Mesothelial cell of epicardium (in vitro differentiated cells): ENCODE data around the gene PROP1. TPM values are rescaled to one million over a fixed set of nuclear protein-coding genes. Genes with fewer than 3 reads are reported as not detected.
"Not testable (repeated sequence)": the region's sequence is repeated elsewhere in the genome, so short reads cannot be mapped to it uniquely, and the experiment has no call there.

Experiments
- DNase-seq, 2 experiments: peaks; one replicate each; pipeline ENCODE4 v3.0.0; 2021; ENCODE audit warnings: low spot score in 2 of 2; ENCODE audit not compliant: unreplicated experiment in 2 of 2
- H3K27ac Mint-ChIP-seq: 2 replicates; pipeline ENCODE4 v1.8.0; 2021; ENCODE audit warnings: mixed read lengths
- H3K27me3 Mint-ChIP-seq: 2 replicates; pipeline ENCODE4 v1.8.0; 2021; ENCODE audit warnings: low read depth, mixed read lengths
- H3K36me3 Mint-ChIP-seq: 2 replicates; pipeline ENCODE4 v1.8.0; 2021; ENCODE audit warnings: mixed read lengths
- H3K4me1 Mint-ChIP-seq: 2 replicates; pipeline ENCODE4 v1.8.0; 2021; ENCODE audit warnings: mixed read lengths
- H3K4me3 Mint-ChIP-seq: 2 replicates; pipeline ENCODE4 v1.8.0; 2021; ENCODE audit warnings: mild to moderate bottlenecking, moderate library complexity, mixed read lengths
- H3K9me3 Mint-ChIP-seq: 2 replicates; pipeline ENCODE4 v1.8.0; 2021; ENCODE audit warnings: mixed read lengths
- CTCF ChIP-seq: fragments of 200-600 bp; sonication (generic); IDR thresholded peaks from one replicate; pipeline ENCODE4 v1.5.0; 2021; ENCODE audit warnings: antibody characterized with exemption; ENCODE audit not compliant: unreplicated experiment
- total RNA-seq: library from RNA; stranded (reverse); gene quantifications from 3 replicates; pipeline ENCODE4 v1.2.1, GENCODE V29; 2021

Gene PROP1
- total RNA-seq = not detected in 3 replicates

GRCh38 chr5:177995691-177996595, at the start of gene PROP1:
Gene PROP1, minus strand, starts transcription at chr5:177996242. Its CDS starts 309 bp downstream, at chr5:177995933.
- DNase-seq = no peak
- Mint-ChIP-seq H3K4me3 (no peak within 1 kb of the TSS), H3K27me3 (peaks cover 13% of the 10 kb centered on the region), H3K9me3 (no peaks in the 10 kb centered on the region), H3K36me3 (no peaks in the 10 kb centered on the region), H3K27ac (no peak within 1 kb of the TSS), H3K4me1 (no peaks in the 10 kb centered on the region)
- no peak for TF ChIP-seq CTCF

- not testable (repeated sequence) for DNase-seq
Observed at GRCh38 chr5:178019379-178020030, 23.5 kb upstream of the PROP1 start.

GRCh38 chr5:178012758-178013157, 16.7 kb upstream of the PROP1 start:
- not testable (repeated sequence) for H3K4me3 Mint-ChIP-seq, DNase-seq, H3K9me3 Mint-ChIP-seq, H3K36me3 Mint-ChIP-seq, H3K4me1 Mint-ChIP-seq, H3K27ac Mint-ChIP-seq
- H3K27me3 Mint-ChIP-seq = peaks cover 11% of the 10 kb centered on the region

More at GRCh38 chr5:178019379-178020030, 23.5 kb upstream of the PROP1 start:
- not testable (repeated sequence) for H3K27me3 Mint-ChIP-seq, H3K9me3 Mint-ChIP-seq, H3K4me3 Mint-ChIP-seq, H3K27ac Mint-ChIP-seq, H3K36me3 Mint-ChIP-seq, H3K4me1 Mint-ChIP-seq

- not testable (repeated sequence) for H3K4me1 Mint-ChIP-seq
Observed at GRCh38 chr5:178011816-178012554, 15.9 kb upstream of the PROP1 start.

GRCh38 chr5:178007272-178007671, 11.2 kb upstream of the PROP1 start:
- H3K27ac Mint-ChIP-seq, H3K4me3 Mint-ChIP-seq, H3K27me3 Mint-ChIP-seq: not testable (repeated sequence)

More at GRCh38 chr5:178011816-178012554, 15.9 kb upstream of the PROP1 start:
- not testable (repeated sequence) for H3K27ac Mint-ChIP-seq, H3K27me3 Mint-ChIP-seq, DNase-seq, H3K9me3 Mint-ChIP-seq, H3K4me3 Mint-ChIP-seq, H3K36me3 Mint-ChIP-seq

GRCh38 chr5:178006536-178007231, 10.6 kb upstream of the PROP1 start:
- H3K27ac Mint-ChIP-seq, H3K27me3 Mint-ChIP-seq, H3K36me3 Mint-ChIP-seq, H3K4me1 Mint-ChIP-seq, H3K9me3 Mint-ChIP-seq, DNase-seq: not testable (repeated sequence)
- peak overlapping the region; percentile 42 for H3K4me3 Mint-ChIP-seq

More at GRCh38 chr5:178007272-178007671, 11.2 kb upstream of the PROP1 start:
- H3K36me3 Mint-ChIP-seq, H3K9me3 Mint-ChIP-seq, DNase-seq, H3K4me1 Mint-ChIP-seq: not testable (repeated sequence)

- H3K36me3 Mint-ChIP-seq, H3K27ac Mint-ChIP-seq, H3K4me1 Mint-ChIP-seq, H3K27me3 Mint-ChIP-seq, H3K9me3 Mint-ChIP-seq, H3K4me3 Mint-ChIP-seq, DNase-seq: not testable (repeated sequence)
Observed at GRCh38 chr5:178006181-178006535, 10.1 kb upstream of the PROP1 start.

- peaks cover 7% of the 10 kb centered on the region for H3K27me3 Mint-ChIP-seq
- no peak overlapping the region for H3K4me3 Mint-ChIP-seq
- no peak overlapping the region for H3K27ac Mint-ChIP-seq
- H3K36me3 Mint-ChIP-seq = no peaks in the 10 kb centered on the region
- no peak for TF ChIP-seq CTCF
- H3K9me3 Mint-ChIP-seq = no peaks in the 10 kb centered on the region
- DNase-seq = no peak
- no peaks in the 10 kb centered on the region for H3K4me1 Mint-ChIP-seq
Observed at GRCh38 chr5:177997846-177998245, 1.8 kb upstream of the PROP1 start.
